DND-41 (cell line): ENCODE results near the gene MTX1.

Source experiments
- ATAC-seq: fragments of 200-7000 bp; cut with Tn5 transposase; 3 replicates; pipeline ENCODE4 v1.9.1; 2021; ENCODE audit warnings: low read depth; ENCODE audit not compliant: insufficient read depth
- DNase-seq: peaks from one replicate; pipeline ENCODE4 v3.0.0-alpha.2; 2020
- H2AFZ ChIP-seq: 2 replicates; pipeline ENCODE4 v1.6.0; 2012; ENCODE audit warnings: low read depth, low read length
- H3K27ac ChIP-seq: 2 replicates; pipeline ENCODE4 v1.5.1; 2012; ENCODE audit warnings: low read length, inconsistent platforms
- H3K27me3 ChIP-seq: fragments of 200-600 bp; sonication (generic); 2 replicates; pipeline ENCODE4 v1.6.0; 2012; ENCODE audit warnings: low read length, mild to moderate bottlenecking, inconsistent platforms; ENCODE audit not compliant: insufficient read depth, poor library complexity
- H3K36me3 ChIP-seq: 2 replicates; pipeline ENCODE4 v1.5.1; 2012; ENCODE audit warnings: low read length, inconsistent platforms; ENCODE audit not compliant: insufficient read depth
- H3K4me1 ChIP-seq: 2 replicates; pipeline ENCODE4 v1.5.1; 2012; ENCODE audit warnings: mild to moderate bottlenecking, low read length; ENCODE audit not compliant: insufficient read depth
- H3K4me2 ChIP-seq: 2 replicates; pipeline ENCODE4 v1.6.0; 2012; ENCODE audit warnings: mild to moderate bottlenecking, moderate library complexity, low read length, inconsistent platforms; ENCODE audit not compliant: insufficient read depth
- H3K4me3 ChIP-seq, 2 experiments: fragments of 200-600 bp in 1 of 2; shearing (Covaris generic) in 1 of 2; 2 replicates each; pipeline ENCODE4 v1.5.1; 2012 to 2016; ENCODE audit warnings: inconsistent platforms in 2 of 2, low read length in 2 of 2, mild to moderate bottlenecking in 2 of 2, low read depth in 1 of 2, moderate library complexity in 1 of 2
- H3K79me2 ChIP-seq: 2 replicates; pipeline ENCODE4 v1.6.0; 2012; ENCODE audit warnings: low read length, inconsistent platforms; ENCODE audit not compliant: insufficient read depth
- H3K9ac ChIP-seq: 2 replicates; pipeline ENCODE4 v1.6.0; 2012; ENCODE audit warnings: low read depth, mild to moderate bottlenecking, inconsistent platforms, low read length, moderate library complexity
- H3K9me3 ChIP-seq: 2 replicates; pipeline ENCODE4 v1.5.1; 2012; ENCODE audit warnings: low read length, moderate library complexity, mild to moderate bottlenecking, inconsistent platforms; ENCODE audit not compliant: insufficient read depth, severe bottlenecking
- H4K20me1 ChIP-seq: 2 replicates; pipeline ENCODE4 v1.6.0; 2012; ENCODE audit warnings: low read length; ENCODE audit not compliant: insufficient read depth
- EZH2 ChIP-seq: IDR thresholded peaks from 3 replicates; pipeline ENCODE4 v1.6.1; 2012; ENCODE audit warnings: borderline replicate concordance, low read depth, mild to moderate bottlenecking, moderate library complexity, low read length, inconsistent platforms; ENCODE audit not compliant: severe bottlenecking
- TF ChIP-seq, protein P1 (sequence below): IDR thresholded peaks from 2 replicates; pipeline ENCODE4 v1.5.1; 2012; ENCODE audit warnings: borderline replicate concordance, low read length, moderate library complexity, mild to moderate bottlenecking; ENCODE audit not compliant: poor library complexity, severe bottlenecking; ENCODE audit errors: extremely low read depth

MTX1 gene

DNA sequence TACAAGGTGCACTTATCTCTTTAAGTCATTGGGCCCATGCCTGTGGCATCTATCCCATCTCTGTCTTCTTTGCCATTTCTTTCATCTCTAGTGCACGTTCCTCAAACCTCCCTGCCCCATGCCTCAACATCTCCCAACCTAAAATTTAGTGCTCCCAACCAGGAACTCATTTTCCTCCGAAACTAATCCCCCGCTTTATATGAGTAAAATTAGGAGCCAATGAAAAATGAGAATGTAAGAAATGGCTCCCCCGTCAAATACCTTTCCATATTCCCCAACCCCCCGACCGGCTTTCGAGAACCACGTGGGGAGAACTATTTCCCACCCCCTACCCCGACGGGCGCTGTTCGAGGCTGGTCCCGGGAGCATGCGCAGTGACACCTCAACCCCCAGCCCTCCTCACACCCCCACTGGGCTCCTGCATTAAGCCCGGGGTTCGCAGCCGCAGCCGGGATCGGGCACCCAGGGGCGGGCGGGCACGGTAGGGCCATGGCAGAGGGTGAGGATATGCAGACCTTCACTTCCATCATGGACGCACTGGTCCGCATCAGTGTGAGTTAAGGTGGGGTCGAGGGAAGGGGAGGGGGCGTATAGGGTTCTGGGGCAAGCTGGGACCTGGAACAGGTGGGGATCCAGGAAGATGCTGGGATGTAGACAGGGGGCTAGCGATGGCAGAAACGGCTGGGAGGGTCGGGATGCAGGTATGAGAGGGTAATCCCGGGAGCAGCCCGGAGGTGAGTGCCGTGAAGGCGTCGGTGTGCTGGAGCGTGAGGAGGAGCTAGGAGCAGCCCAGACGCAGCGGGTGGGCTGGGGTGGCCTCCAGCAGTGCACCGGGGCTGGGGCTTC lies 34.8 kb upstream of the MTX1 start, which contains the start of gene TRIM46:
Gene TRIM46, plus strand, starts transcription at position 372 of the 846 bp plus-strand sequence. Its CDS starts 118 bp downstream, at position 490.
- DNase-seq (peak; percentile 79), ATAC-seq (peak; percentile 34)
- Histone ChIP-seq H3K36me3 (peaks cover 32% of the 10 kb centered on the region), H3K27me3 (no peaks in the 10 kb centered on the region), H2AFZ (peak within 1 kb of the TSS; percentile 88), H3K4me1 (peaks cover 52% of the 10 kb centered on the region), H3K9me3 (no peaks in the 10 kb centered on the region), H3K27ac (peak within 1 kb of the TSS; percentile 93), H3K9ac (peak within 1 kb of the TSS; percentile 86), H4K20me1 (no peaks in the 10 kb centered on the region; the same call in 1 of the 2 replicates), H3K4me3 (peak within 1 kb of the TSS; percentile 42 to 79; a peak in 3 of 4 replicates), H3K79me2 (peaks cover 19% of the 10 kb centered on the region), H3K4me2 (peak within 1 kb of the TSS; percentile 81)
- TF ChIP-seq, protein P1, sequence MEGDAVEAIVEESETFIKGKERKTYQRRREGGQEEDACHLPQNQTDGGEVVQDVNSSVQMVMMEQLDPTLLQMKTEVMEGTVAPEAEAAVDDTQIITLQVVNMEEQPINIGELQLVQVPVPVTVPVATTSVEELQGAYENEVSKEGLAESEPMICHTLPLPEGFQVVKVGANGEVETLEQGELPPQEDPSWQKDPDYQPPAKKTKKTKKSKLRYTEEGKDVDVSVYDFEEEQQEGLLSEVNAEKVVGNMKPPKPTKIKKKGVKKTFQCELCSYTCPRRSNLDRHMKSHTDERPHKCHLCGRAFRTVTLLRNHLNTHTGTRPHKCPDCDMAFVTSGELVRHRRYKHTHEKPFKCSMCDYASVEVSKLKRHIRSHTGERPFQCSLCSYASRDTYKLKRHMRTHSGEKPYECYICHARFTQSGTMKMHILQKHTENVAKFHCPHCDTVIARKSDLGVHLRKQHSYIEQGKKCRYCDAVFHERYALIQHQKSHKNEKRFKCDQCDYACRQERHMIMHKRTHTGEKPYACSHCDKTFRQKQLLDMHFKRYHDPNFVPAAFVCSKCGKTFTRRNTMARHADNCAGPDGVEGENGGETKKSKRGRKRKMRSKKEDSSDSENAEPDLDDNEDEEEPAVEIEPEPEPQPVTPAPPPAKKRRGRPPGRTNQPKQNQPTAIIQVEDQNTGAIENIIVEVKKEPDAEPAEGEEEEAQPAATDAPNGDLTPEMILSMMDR = no peak
- no peak for TF ChIP-seq EZH2

DNA sequence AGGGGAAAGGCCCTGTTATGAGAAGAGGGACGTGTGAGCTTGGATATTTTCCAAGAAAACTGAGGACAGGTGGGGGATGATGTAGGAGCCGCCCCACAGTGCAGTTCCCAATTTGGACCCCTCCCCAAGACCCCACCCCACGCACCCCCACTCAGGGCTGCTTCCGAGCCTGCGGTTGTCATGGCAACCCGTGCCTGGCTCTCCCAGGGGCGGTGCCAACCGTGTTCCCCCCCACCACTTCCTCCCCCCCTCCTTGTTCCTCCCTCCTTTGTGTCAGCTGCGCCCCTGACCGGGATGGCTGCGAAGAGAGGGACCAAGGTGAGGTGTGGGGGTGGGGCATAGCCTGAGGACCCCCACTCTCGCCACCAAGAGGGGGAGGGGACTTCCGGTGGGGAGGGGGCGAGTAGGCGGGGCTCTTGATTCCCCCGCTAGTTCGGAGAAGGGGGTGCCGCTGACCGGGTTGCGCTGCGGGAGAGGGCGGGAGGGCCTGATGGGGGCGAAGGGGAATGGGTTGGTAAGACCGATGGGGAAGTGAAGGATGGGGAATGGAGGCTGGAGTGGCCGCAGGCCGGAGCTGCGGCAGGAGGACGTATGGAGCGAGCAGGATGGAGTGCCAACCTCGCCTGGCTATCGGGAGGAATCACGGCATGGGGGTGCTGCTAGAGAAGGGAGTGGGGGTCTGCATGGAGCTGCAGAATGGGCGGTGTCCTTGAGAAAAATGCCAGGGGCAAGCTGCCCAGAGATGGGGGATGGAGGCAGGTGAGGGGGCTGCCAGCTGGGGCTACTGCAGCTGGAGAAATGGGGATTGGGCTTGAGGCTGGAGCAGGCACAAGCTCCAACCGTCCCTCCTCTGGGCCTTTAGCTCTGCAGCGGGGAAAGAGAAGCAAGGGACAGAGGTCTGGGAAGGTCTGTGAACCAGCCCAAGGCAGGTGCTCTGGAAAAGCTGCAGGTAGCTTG lies 33.9 kb upstream of the MTX1 start:
- peaks cover 52% of the 10 kb centered on the region for H3K4me1 ChIP-seq
- H3K27me3 ChIP-seq = no peaks in the 10 kb centered on the region
- H4K20me1 ChIP-seq = no peaks in the 10 kb centered on the region
- peak overlapping the region in 1 of 2 experiments; percentile 79; a peak in 2 of 4 replicates for H3K4me3 ChIP-seq
- ATAC-seq (peak; percentile 7; the same call in 1 of the 3 replicates), DNase-seq (peak; percentile 73)
- peak overlapping the region; percentile 41; the same call in 1 of the 2 replicates for H3K27ac ChIP-seq
- H3K9ac ChIP-seq = peak overlapping the region; percentile 86
- peaks cover 19% of the 10 kb centered on the region for H3K79me2 ChIP-seq
- no peak for TF ChIP-seq EZH2
- TF ChIP-seq, protein P1 = no peak
- H3K36me3 ChIP-seq = peaks cover 23% of the 10 kb centered on the region
- H3K9me3 ChIP-seq = no peaks in the 10 kb centered on the region
- H2AFZ ChIP-seq = peak overlapping the region; percentile 88
- peak overlapping the region; percentile 81 for H3K4me2 ChIP-seq

DNA sequence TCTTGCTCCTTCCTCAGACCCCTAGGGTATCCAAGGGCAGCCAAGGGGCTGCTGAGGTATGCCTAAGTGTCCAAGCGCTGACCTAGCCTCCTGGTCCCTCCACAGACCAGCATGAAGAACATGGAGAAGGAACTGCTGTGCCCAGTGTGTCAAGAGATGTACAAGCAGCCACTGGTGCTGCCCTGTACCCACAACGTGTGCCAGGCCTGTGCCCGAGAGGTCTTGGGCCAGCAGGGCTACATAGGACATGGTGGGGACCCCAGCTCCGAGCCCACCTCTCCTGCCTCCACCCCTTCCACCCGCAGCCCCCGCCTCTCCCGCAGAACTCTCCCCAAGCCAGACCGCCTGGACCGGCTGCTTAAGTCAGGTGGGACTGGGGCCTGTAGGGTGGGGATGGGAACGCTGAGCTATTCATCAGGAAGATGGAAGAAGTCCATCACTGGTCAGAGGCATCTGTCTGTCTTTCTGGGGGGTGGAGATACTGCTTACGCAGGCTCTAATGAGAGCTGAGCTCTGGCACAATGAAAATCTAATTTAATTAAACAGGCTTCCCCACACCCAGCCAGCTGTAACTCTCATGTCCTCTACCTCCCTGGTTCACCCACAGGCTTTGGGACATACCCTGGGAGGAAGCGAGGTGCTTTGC lies 33.1 kb upstream of the MTX1 start:
- Histone ChIP-seq H3K9ac (no peak overlapping the region), H3K27ac (no peak overlapping the region), H4K20me1 (no peaks in the 10 kb centered on the region), H3K9me3 (no peaks in the 10 kb centered on the region), H3K79me2 (peaks cover 19% of the 10 kb centered on the region), H3K4me1 (peaks cover 52% of the 10 kb centered on the region), H3K27me3 (no peaks in the 10 kb centered on the region), H3K4me2 (peak overlapping the region; percentile 81; the same call in 1 of the 2 replicates), H3K4me3 (no peak overlapping the region), H2AFZ (no peak overlapping the region), H3K36me3 (peaks cover 18% of the 10 kb centered on the region)
- ATAC-seq (no peak), DNase-seq (no peak)
- TF ChIP-seq, protein P1 = no peak
- TF ChIP-seq EZH2 = no peak
